PFSK-1 (cell line): ENCODE results near the gene ZFP1.

ENCODE experiments used
- FOXP2 ChIP-seq: optimal IDR thresholded peaks from 2 replicates; pipeline ENCODE3; 2011; ENCODE audit warnings: borderline replicate concordance, control low read depth, inconsistent platforms; ENCODE audit not compliant: insufficient read depth; ENCODE audit errors: extremely low read length, extremely low read depth
- POLR2AphosphoS5 ChIP-seq: IDR thresholded peaks from 2 replicates; pipeline ENCODE4 v1.6.1; 2012; ENCODE audit warnings: low read depth, mild to moderate bottlenecking, control low read depth, low read length, moderate library complexity
- REST ChIP-seq, 2 experiments: IDR thresholded peaks; 2 replicates each; pipeline versions ENCODE4 v1.6.1 to v1.8.0; 2011 to 2012; ENCODE audit warnings: low read depth in 2 of 2, low read length in 2 of 2, control low read depth in 1 of 2, inconsistent platforms in 1 of 2, mild to moderate bottlenecking in 1 of 2, moderate library complexity in 1 of 2; ENCODE audit not compliant: insufficient read depth in 1 of 2
- SIN3A ChIP-seq: IDR thresholded peaks from 2 replicates; pipeline ENCODE4 v1.6.1; 2012; ENCODE audit warnings: mild to moderate bottlenecking, low read length, moderate library complexity, borderline replicate concordance; ENCODE audit not compliant: insufficient read depth
- TAF1 ChIP-seq: IDR thresholded peaks from 2 replicates; pipeline ENCODE4 v1.6.1; 2012; ENCODE audit warnings: low read length, control low read depth, borderline replicate concordance; ENCODE audit not compliant: insufficient read depth

ZFP1 gene

GRCh38 chr16:75179208-75179607 lies 30.9 kb downstream of the ZFP1 start:
- TF ChIP-seq SIN3A: no peak
- no peak for TF ChIP-seq FOXP2
- no peak for TF ChIP-seq REST (IDR thresholded peaks at IDR 0.05; ENCODE audit: insufficient read depth in 1 of 2, low read depth in 2 of 2, low read length in 2 of 2)
- TF ChIP-seq POLR2AphosphoS5: no peak
- TF ChIP-seq TAF1: no peak

GRCh38 chr16:75181630-75182029 lies 33.3 kb downstream of the ZFP1 start:
- TF ChIP-seq POLR2AphosphoS5: no peak
- no peak for TF ChIP-seq TAF1
- no peak for TF ChIP-seq SIN3A
- no peak for TF ChIP-seq REST (IDR thresholded peaks at IDR 0.05; ENCODE audit: insufficient read depth in 1 of 2, low read depth in 2 of 2, low read length in 2 of 2)
- TF ChIP-seq FOXP2: no peak

GRCh38 chr16:75188832-75189477 lies 40.6 kb downstream of the ZFP1 start:
- TF ChIP-seq REST (IDR thresholded peaks at IDR 0.05; ENCODE audit: insufficient read depth in 1 of 2, low read depth in 2 of 2, low read length in 2 of 2) (no peak), POLR2AphosphoS5 (no peak), SIN3A (no peak), TAF1 (no peak), FOXP2 (no peak)

- no peak for TF ChIP-seq TAF1
Measured at GRCh38 chr16:75189638-75190245, 41.4 kb downstream of the ZFP1 start.

- no peak for TF ChIP-seq SIN3A
- no peak for TF ChIP-seq REST (IDR thresholded peaks at IDR 0.05; ENCODE audit: insufficient read depth in 1 of 2, low read depth in 2 of 2, low read length in 2 of 2)
- no peak for TF ChIP-seq TAF1
Measured at GRCh38 chr16:75192606-75193264, 44.4 kb downstream of the ZFP1 start.
